Peyer's patch (tissue), 4 donors: ENCODE measurements around the gene VEGFA.

Source experiments
- CTCF ChIP-seq, 6 experiments: fragments of 450-650 bp in 4 of 6; fragments of 200-600 bp in 2 of 6; sonication (generic) in 1 of 6; IDR thresholded peaks; one replicate each; pipeline ENCODE4 v1.5.1; 2017 to 2019; ENCODE audit warnings: antibody characterized with exemption in 6 of 6, mild to moderate bottlenecking in 3 of 6, moderate library complexity in 1 of 6
- POLR2A ChIP-seq, 2 donors: fragments of 450-650 bp; IDR thresholded peaks; one replicate each; pipeline ENCODE4 v1.5.1; 2017; ENCODE audit warnings: antibody characterized with exemption in 2 of 2, mild to moderate bottlenecking in 2 of 2, moderate library complexity in 2 of 2

- TF ChIP-seq CTCF (IDR thresholded peaks at IDR 0.05) (no peak), POLR2A (IDR thresholded peaks at IDR 0.05) (no peak)
Measured at GRCh38 chr6:43734294-43734665, 35.7 kb upstream of the VEGFA start.
